Right lobe of liver (tissue), 4 donors: ENCODE measurements around the gene RELT.

Experiments used
- POLR2A ChIP-seq: fragments of 450-650 bp; IDR thresholded peaks from one replicate; pipeline ENCODE4 v1.6.1; 2017; ENCODE audit warnings: antibody characterized with exemption, mild to moderate bottlenecking
- TF ChIP-seq, protein P1 (sequence below), 4 donors: fragments of 200-600 bp in 3 of 4; fragments of 450-650 bp in 1 of 4; IDR thresholded peaks; one replicate each; pipeline versions ENCODE4 v1.5.1 to v1.8.0; 2016 to 2022; ENCODE audit warnings: antibody characterized with exemption in 4 of 4, mild to moderate bottlenecking in 2 of 4
- donor health status: DM: no; HTN: no; CAD: no.
- donor health status: DM: no; HTN: no; CAD: no.
- donor health status: DM: no; HTN: yes; CAD: no.

DNA sequence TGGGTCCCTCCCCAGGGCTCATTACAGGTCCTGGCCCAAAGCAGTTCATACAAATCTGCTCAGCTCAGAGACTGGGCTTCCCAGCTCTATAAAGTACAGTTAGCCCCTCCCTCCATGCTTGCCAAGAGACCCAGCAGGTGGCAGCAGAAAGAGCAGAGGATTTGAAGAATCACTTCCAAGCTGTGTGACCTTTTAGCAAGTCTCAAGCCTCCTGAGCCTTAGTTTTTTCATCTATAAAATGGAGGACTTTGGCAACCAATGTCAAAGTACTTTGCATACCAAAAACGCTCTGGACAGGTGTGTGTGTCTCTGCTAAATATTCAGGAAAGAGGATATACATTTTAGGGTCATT lies 26.6 kb downstream of the RELT start:
- TF ChIP-seq, protein P1, sequence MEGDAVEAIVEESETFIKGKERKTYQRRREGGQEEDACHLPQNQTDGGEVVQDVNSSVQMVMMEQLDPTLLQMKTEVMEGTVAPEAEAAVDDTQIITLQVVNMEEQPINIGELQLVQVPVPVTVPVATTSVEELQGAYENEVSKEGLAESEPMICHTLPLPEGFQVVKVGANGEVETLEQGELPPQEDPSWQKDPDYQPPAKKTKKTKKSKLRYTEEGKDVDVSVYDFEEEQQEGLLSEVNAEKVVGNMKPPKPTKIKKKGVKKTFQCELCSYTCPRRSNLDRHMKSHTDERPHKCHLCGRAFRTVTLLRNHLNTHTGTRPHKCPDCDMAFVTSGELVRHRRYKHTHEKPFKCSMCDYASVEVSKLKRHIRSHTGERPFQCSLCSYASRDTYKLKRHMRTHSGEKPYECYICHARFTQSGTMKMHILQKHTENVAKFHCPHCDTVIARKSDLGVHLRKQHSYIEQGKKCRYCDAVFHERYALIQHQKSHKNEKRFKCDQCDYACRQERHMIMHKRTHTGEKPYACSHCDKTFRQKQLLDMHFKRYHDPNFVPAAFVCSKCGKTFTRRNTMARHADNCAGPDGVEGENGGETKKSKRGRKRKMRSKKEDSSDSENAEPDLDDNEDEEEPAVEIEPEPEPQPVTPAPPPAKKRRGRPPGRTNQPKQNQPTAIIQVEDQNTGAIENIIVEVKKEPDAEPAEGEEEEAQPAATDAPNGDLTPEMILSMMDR (IDR thresholded peaks at IDR 0.05): no peak
- TF ChIP-seq POLR2A: no peak
